ENCODE measurements around the gene CTSS. TPM values are rescaled to one million over a fixed set of nuclear protein-coding genes. Genes with fewer than 3 reads are reported as not detected.

Gene CTSS
- polyA plus RNA-seq (2011; rRNA removed) (1.1 and 1.5 TPM in 2 replicates), polyA minus RNA-seq (2011; rRNA and poly(A)+ RNA removed) (0.10 and 0.38 TPM in 2 replicates)

GRCh38 chr1:150765296-150765976 is at the start of gene CTSS:
Gene CTSS (minus strand): TSS chr1:150765778. CDS start chr1:150764763, 1,015 bp downstream.
- peak within 1 kb of the TSS; percentile 4; the same call in 1 of the 2 replicates for H3K4me3 ChIP-seq (ENCODE audit: low read depth, low read length)
- CTCF ChIA-PET = interaction anchor here (0.6 to 1.0 kb wide), 2 partner anchors 13 to 69 kb away, joined by 3 read pairs; no protein-coding TSS in a partner anchor
- no peak for TF ChIP-seq CTCF (IDR thresholded peaks at IDR 0.05; ENCODE audit: insufficient read depth, low read depth, low read length)
- peak; percentile 8 for DNase-seq (ENCODE audit: low read depth)
- H3K36me3 ChIP-seq (ENCODE audit: control insufficient read depth, insufficient read depth, low read length) = no peaks in the 10 kb centered on the region
- POLR2A ChIA-PET = interaction anchor here (0.6 to 0.7 kb wide), 2 partner anchors 186 to 250 kb away, joined by 6 to 14 read pairs; partner anchors contain the start of genes FALEC and MCL1
- no peaks in the 10 kb centered on the region for H3K27me3 ChIP-seq (ENCODE audit: control insufficient read depth, insufficient read depth, low read length)

- H3K36me3 ChIP-seq (ENCODE audit: control insufficient read depth, insufficient read depth, low read length) = peaks cover 23% of the 10 kb centered on the region
- no peak overlapping the region for H3K4me3 ChIP-seq (ENCODE audit: low read depth, low read length)
- no peak for DNase-seq (ENCODE audit: low read depth)
- POLR2A ChIA-PET = interaction anchor here (0.6 kb wide), 2 partner anchors 234 to 251 kb away, joined by 3 to 15 read pairs; partner anchors contain the start of gene MCL1
- no peaks in the 10 kb centered on the region for H3K27me3 ChIP-seq (ENCODE audit: control insufficient read depth, insufficient read depth, low read length)
- peak; percentile 85 for TF ChIP-seq CTCF (IDR thresholded peaks at IDR 0.05; ENCODE audit: insufficient read depth, low read depth, low read length)
- CTCF ChIA-PET = interaction anchor here (0.6 to 2.4 kb wide), 21 partner anchors 9 to 589 kb away, joined by 3 to 19 read pairs (median 3); partner anchors contain the start of gene ENSA
Observed at GRCh38 chr1:150813028-150813707, 47.6 kb upstream of the CTSS start.

GRCh38 chr1:150810958-150811659 is 45.5 kb upstream of the CTSS start:
- no peak for TF ChIP-seq CTCF (IDR thresholded peaks at IDR 0.05; ENCODE audit: insufficient read depth, low read depth, low read length)
- no peak for DNase-seq (ENCODE audit: low read depth)
- no peak overlapping the region for H3K4me3 ChIP-seq (ENCODE audit: low read depth, low read length)
- POLR2A ChIA-PET = no interaction called here
- no peaks in the 10 kb centered on the region for H3K27me3 ChIP-seq (ENCODE audit: control insufficient read depth, insufficient read depth, low read length)
- CTCF ChIA-PET = interaction anchor here (1.4 to 3.9 kb wide), 3 partner anchors 14 to 254 kb away, joined by 3 to 19 read pairs (median 17); no protein-coding TSS in a partner anchor
- H3K36me3 ChIP-seq (ENCODE audit: control insufficient read depth, insufficient read depth, low read length) = peaks cover 14% of the 10 kb centered on the region

DNA sequence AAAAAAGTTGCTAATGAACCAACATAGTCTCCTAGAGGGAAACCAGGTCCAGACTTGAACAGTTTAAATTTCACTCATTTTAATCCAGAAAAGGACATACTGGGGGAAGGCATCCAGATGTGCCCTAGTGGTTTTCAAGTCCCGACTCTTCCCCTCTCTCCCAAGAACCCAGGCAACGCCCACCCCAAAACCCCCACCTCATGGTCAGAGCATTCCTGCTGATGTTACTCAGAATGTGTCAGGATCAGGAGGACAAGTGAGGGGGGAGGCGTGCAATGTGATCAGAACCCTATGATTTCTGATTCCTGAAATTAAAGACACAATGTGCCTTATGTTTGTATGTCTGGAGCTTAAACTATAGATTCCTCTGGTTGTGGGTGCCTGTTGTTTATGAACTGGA is 44.1 kb upstream of the CTSS start:
- POLR2A ChIA-PET = no interaction called here
- peak; percentile 61 for DNase-seq (ENCODE audit: low read depth)
- no peaks in the 10 kb centered on the region for H3K27me3 ChIP-seq (ENCODE audit: control insufficient read depth, insufficient read depth, low read length)
- CTCF ChIA-PET = interaction anchor here (2.7 to 3.9 kb wide), 2 partner anchors 190 to 249 kb away, joined by 6 to 17 read pairs; no protein-coding TSS in a partner anchor
- no peak for TF ChIP-seq CTCF (IDR thresholded peaks at IDR 0.05; ENCODE audit: insufficient read depth, low read depth, low read length)
- no peak overlapping the region for H3K4me3 ChIP-seq (ENCODE audit: low read depth, low read length)
- H3K36me3 ChIP-seq (ENCODE audit: control insufficient read depth, insufficient read depth, low read length) = peaks cover 12% of the 10 kb centered on the region
